Glomerular endothelial cell (primary cell): ENCODE measurements around the gene OGT. TPM values are rescaled to one million over a fixed set of nuclear protein-coding genes. Genes with fewer than 3 reads are reported as not detected.
"Not testable (repeated sequence)": the region's sequence is repeated elsewhere in the genome, so short reads cannot be mapped to it uniquely, and the experiment has no call there.

Experiments
- DNase-seq: peaks from one replicate; pipeline ENCODE4 v3.0.0-alpha.2; 2011; ENCODE audit warnings: low read depth, low spot score; ENCODE audit errors: extremely low read depth
- total RNA-seq: library from RNA; depleted of rRNA; stranded (reverse); fragments of >200 nt; gene quantifications from 2 replicates; pipeline ENCODE4 v1.2.3, GENCODE V29; 2015

OGT gene
- total RNA-seq, 1 donor from 2014 or later, result 79.9 TPM

GRCh38 chrX:71579136-71579989 is 46.5 kb downstream of the OGT start:
- no peak for DNase-seq

- DNase-seq, result no peak
Observed at GRCh38 chrX:71579990-71580380, 47.1 kb downstream of the OGT start.

- no peak for DNase-seq
Observed at GRCh38 chrX:71581210-71581609, 48.3 kb downstream of the OGT start.

GRCh38 chrX:71586929-71587328 is 54.0 kb downstream of the OGT start:
- DNase-seq, result no peak

- not testable (repeated sequence) for DNase-seq
Observed at GRCh38 chrX:71593210-71593609, 60.3 kb downstream of the OGT start.

- DNase-seq, result no peak
Observed at GRCh38 chrX:71599965-71600364, 67.1 kb downstream of the OGT start.

GRCh38 chrX:71603618-71604017 is 70.7 kb downstream of the OGT start:
- DNase-seq, result no peak

GRCh38 chrX:71604141-71604540 is 71.2 kb downstream of the OGT start:
- no peak for DNase-seq

- DNase-seq, result no peak
Observed at GRCh38 chrX:71604796-71605568, 72.1 kb downstream of the OGT start.

- no peak for DNase-seq
Observed at GRCh38 chrX:71606536-71607216, 73.8 kb downstream of the OGT start.

- no peak for DNase-seq
Observed at GRCh38 chrX:71607488-71607887, 74.6 kb downstream of the OGT start.

GRCh38 chrX:71609095-71609750 is 76.3 kb downstream of the OGT start:
- no peak for DNase-seq

- not testable (repeated sequence) for DNase-seq
Observed at GRCh38 chrX:71611736-71612135, 78.8 kb downstream of the OGT start.

- peak; percentile 68 for DNase-seq
Observed at GRCh38 chrX:71612256-71612655, 79.4 kb downstream of the OGT start.

GRCh38 chrX:71615056-71615455 is 82.2 kb downstream of the OGT start:
- no peak for DNase-seq

GRCh38 chrX:71615954-71616353 is 83.0 kb downstream of the OGT start:
- no peak for DNase-seq

GRCh38 chrX:71616672-71617529 is 84.0 kb downstream of the OGT start:
- DNase-seq, result no peak

- DNase-seq, result no peak
Observed at GRCh38 chrX:71617742-71618141, 84.8 kb downstream of the OGT start.

GRCh38 chrX:71618303-71618721 is 85.4 kb downstream of the OGT start, which contains the start of gene CXCR3:
Gene CXCR3, minus strand, starts transcription at chrX:71618511. Its CDS starts 62 bp downstream, at chrX:71618449.
- DNase-seq, result no peak

GRCh38 chrX:71618787-71619186 is 85.9 kb downstream of the OGT start:
- no peak for DNase-seq
